Lower lobe of right lung (tissue), 2 donors: ENCODE measurements around the gene PRKAA2. TPM values are rescaled to one million over a fixed set of nuclear protein-coding genes. Genes with fewer than 3 reads are reported as not detected.
"Not testable (repeated sequence)": the region's sequence is repeated elsewhere in the genome, so short reads cannot be mapped to it uniquely, and the experiment has no call there.

Experiments
- ATAC-seq, 2 donors: fragments of 200-7000 bp; cut with Tn5 transposase; one replicate each; pipeline ENCODE4 v1.9.1; 2020 to 2022; ENCODE audit warnings: mild to moderate bottlenecking in 2 of 2, moderate library complexity in 2 of 2
- DNase-seq: peaks from one replicate; pipeline ENCODE4 v3.0.0-alpha.2; 2020
- H3K27ac ChIP-seq: fragments of 200-600 bp; one replicate; pipeline ENCODE4 v1.8.0; 2022
- H3K27me3 ChIP-seq: fragments of 200-600 bp; one replicate; pipeline ENCODE4 v1.8.0; 2022; ENCODE audit warnings: low read depth
- H3K36me3 ChIP-seq: fragments of 200-600 bp; one replicate; pipeline ENCODE4 v1.8.0; 2022; ENCODE audit warnings: mild to moderate bottlenecking
- H3K4me1 ChIP-seq: fragments of 200-600 bp; one replicate; pipeline ENCODE4 v1.8.0; 2022
- H3K4me3 ChIP-seq: fragments of 200-600 bp; one replicate; pipeline ENCODE4 v1.8.0; 2022; ENCODE audit warnings: mild to moderate bottlenecking
- H3K9me3 ChIP-seq: fragments of 200-600 bp; one replicate; pipeline ENCODE4 v1.8.0; 2022
- CTCF ChIP-seq: fragments of 200-600 bp; IDR thresholded peaks from one replicate; pipeline ENCODE4 v1.8.0; 2022; ENCODE audit warnings: antibody characterized with exemption, mild to moderate bottlenecking
- intact Hi-C: fragments of 100-400 bp; cut with DNase I; formaldehyde crosslinking; loops from one replicate; pipeline ENCODE4 v1.11.0; 2022
- long read RNA-seq: library from polyadenylated mRNA; unstranded; transcript quantifications from one replicate; pipeline ENCODE4 v2.0.0, GENCODE V29; 2021
- total RNA-seq: library from RNA; stranded (reverse); fragmentation: NEBNext Ultra II Directional; extraction: Animal tissue kit (Norgen Biotek cat#: 25700); gene quantifications from one replicate; pipeline ENCODE4 v1.2.1, GENCODE V29; 2021
- donor health status: DM: no; HTN: yes; CAD: no; lungs with severe emphysema.

Gene PRKAA2
- 1.9 TPM for total RNA-seq
- long read RNA-seq, full-length matches to known transcripts: 1 of 2 reads
- long read RNA-seq, partial matches to known transcripts: 0 of 2 reads
- long read RNA-seq, other reads (novel, unspliced or antisense): 1 of 2 reads

GRCh38 chr1:56644919-56645676 lies at the start of gene PRKAA2:
TSS of gene PRKAA2 (plus strand) at chr1:56645314. CDS start at chr1:56645388, 74 bp downstream.
- H3K9me3 ChIP-seq: no peaks in the 10 kb centered on the region
- H3K4me1 ChIP-seq: peaks cover 3% of the 10 kb centered on the region
- H3K4me3 ChIP-seq: peak within 1 kb of the TSS; percentile 59
- intact Hi-C loops: no loop called here
- no peak for TF ChIP-seq CTCF
- H3K27ac ChIP-seq: no peak within 1 kb of the TSS
- ATAC-seq (peak; percentile 91), DNase-seq (peak; percentile 55)
- H3K36me3 ChIP-seq: no peaks in the 10 kb centered on the region
- no peaks in the 10 kb centered on the region for H3K27me3 ChIP-seq

GRCh38 chr1:56595397-56596191 lies 49.5 kb upstream of the PRKAA2 start:
- H3K4me3 ChIP-seq, DNase-seq, H3K9me3 ChIP-seq, intact Hi-C loops, H3K27ac ChIP-seq, H3K27me3 ChIP-seq, ATAC-seq, H3K36me3 ChIP-seq, H3K4me1 ChIP-seq: not testable (repeated sequence)

- H3K4me1 ChIP-seq: not testable (repeated sequence)
These were observed 35.0 kb upstream of the PRKAA2 start for GRCh38 chr1:56610097-56610496.

GRCh38 chr1:56610770-56611169 lies 34.3 kb upstream of the PRKAA2 start:
- H3K27ac ChIP-seq, H3K4me3 ChIP-seq, DNase-seq, intact Hi-C loops, H3K9me3 ChIP-seq, H3K27me3 ChIP-seq, H3K36me3 ChIP-seq, ATAC-seq, H3K4me1 ChIP-seq: not testable (repeated sequence)

More at GRCh38 chr1:56610097-56610496, 35.0 kb upstream of the PRKAA2 start:
- H3K27me3 ChIP-seq, H3K27ac ChIP-seq, intact Hi-C loops, H3K36me3 ChIP-seq, ATAC-seq, DNase-seq, H3K9me3 ChIP-seq, H3K4me3 ChIP-seq: not testable (repeated sequence)

GRCh38 chr1:56617141-56617540 lies 28.0 kb upstream of the PRKAA2 start:
- H3K4me3 ChIP-seq: no peak overlapping the region
- intact Hi-C loops: no loop called here
- no peaks in the 10 kb centered on the region for H3K36me3 ChIP-seq
- no peak for TF ChIP-seq CTCF
- no peaks in the 10 kb centered on the region for H3K4me1 ChIP-seq
- no peak overlapping the region for H3K27ac ChIP-seq
- DNase-seq (no peak), ATAC-seq (no peak)
- H3K9me3 ChIP-seq: no peaks in the 10 kb centered on the region
- H3K27me3 ChIP-seq: no peaks in the 10 kb centered on the region

- no peak for TF ChIP-seq CTCF
- H3K36me3 ChIP-seq: no peaks in the 10 kb centered on the region
- ATAC-seq: no peak
- no peaks in the 10 kb centered on the region for H3K27me3 ChIP-seq
- intact Hi-C loops: no loop called here
- H3K9me3 ChIP-seq: no peaks in the 10 kb centered on the region
- no peak overlapping the region for H3K4me3 ChIP-seq
- no peak overlapping the region for H3K27ac ChIP-seq
- no peaks in the 10 kb centered on the region for H3K4me1 ChIP-seq
- no peak for DNase-seq
These were observed 19.2 kb upstream of the PRKAA2 start for GRCh38 chr1:56625819-56626440.
